ENCODE data around the gene MTERF4.

Gene MTERF4, protein sequence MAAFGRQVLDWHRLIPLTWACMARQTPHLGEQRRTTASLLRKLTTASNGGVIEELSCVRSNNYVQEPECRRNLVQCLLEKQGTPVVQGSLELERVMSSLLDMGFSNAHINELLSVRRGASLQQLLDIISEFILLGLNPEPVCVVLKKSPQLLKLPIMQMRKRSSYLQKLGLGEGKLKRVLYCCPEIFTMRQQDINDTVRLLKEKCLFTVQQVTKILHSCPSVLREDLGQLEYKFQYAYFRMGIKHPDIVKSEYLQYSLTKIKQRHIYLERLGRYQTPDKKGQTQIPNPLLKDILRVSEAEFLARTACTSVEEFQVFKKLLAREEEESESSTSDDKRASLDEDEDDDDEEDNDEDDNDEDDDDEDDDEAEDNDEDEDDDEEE

DNA sequence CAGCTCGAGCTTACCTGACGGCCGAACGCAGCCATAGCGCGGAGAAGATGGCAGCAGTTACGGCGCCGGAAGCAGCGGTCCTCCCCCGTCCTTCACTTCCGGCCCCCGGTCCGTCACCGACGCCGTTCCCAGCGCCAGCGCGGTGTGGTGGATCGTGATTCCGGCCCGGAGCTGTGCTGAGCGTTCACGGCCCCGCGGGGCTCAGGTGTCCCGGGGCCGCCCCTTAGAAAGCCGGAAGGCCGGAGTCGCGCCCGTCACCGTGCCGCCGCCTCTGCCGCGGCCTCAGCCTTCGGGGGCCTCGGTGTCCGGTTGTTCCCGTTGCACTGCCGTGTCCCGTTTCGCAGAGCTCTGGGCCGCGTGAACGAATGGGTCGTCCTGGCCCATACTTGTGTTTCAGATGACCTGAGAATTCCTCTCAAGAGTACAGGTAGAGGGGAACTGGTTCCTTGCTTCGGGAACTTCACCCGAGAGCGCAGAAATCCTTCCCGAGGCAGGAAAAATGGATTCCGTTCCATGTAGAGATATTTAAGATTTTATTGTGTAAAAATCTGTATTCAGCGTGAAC lies at the start of gene MTERF4:
Gene MTERF4 (minus strand): TSS at position 49 of the 565 bp plus-strand sequence. CDS start 14 bp downstream, at position 35.
- DNase-seq (ENCODE audit: low read depth in 1 of 2, low spot score in 1 of 2) = peak; percentile 74 to 81

GRCh38 chr2:241150660-241151530 lies 48.8 kb upstream of the MTERF4 start:
- DNase-seq (ENCODE audit: low read depth in 1 of 2, low spot score in 1 of 2) = no peak

DNA sequence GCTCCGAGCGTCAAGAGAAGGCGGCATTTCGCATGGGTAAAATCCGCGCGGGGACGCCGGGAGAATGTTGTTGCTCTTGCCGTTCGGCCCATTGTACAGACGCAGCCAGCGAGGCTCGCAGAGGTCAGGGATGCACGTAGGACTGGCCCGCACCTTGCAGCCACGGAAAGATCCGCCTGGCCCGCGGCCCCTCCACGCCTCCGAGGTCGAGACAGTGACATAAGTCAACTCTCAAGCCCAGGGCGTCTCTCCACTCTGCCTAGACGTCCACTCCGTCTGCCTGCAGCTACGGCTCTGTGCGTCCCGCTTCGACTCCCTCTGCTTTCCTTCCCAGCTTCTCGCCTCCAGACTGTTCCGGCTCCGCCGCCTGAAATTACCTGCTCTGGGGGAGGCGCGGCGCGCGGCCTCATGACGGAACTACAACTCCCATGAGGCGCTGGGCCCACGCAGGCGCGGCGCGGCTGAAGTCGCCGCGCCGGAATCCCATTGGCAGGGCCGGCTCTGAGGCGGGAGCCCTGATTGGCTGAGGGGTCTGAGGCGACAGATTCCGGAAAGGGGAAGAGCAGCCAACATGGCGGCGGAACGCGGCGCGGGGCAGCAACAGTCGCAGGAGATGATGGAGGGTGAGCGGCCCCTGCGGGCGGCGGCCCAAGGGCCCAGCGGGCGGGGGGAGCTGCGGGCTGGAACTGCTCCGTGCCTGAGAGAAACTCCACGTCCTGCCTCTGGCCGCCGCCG lies 48.0 kb upstream of the MTERF4 start, which contains the start of gene PPP1R7:
Gene PPP1R7 (plus strand): TSS at position 543 of the 735 bp plus-strand sequence. CDS start 29 bp downstream, at position 572.
- DNase-seq (ENCODE audit: low read depth in 1 of 2, low spot score in 1 of 2) = peak; percentile 91

DNA sequence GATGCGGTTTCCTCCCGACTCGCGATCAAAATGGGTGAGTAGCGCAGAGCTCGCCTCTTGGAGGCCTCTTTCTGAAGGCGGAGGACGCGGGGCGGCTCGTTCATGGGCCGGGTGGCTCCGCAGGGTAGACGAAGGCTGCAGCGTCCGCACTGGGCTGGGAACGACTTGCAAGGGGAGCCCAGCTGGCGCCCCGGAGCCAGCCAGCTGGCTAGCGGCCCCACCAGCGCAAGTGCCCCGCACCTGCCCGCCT lies 47.5 kb upstream of the MTERF4 start:
- no peak for DNase-seq (ENCODE audit: low read depth in 1 of 2, low spot score in 1 of 2)

- peak; percentile 77 to 79 for DNase-seq (ENCODE audit: low read depth in 1 of 2, low spot score in 1 of 2)
These were observed 47.0 kb upstream of the MTERF4 start, which contains the start of gene PASK for GRCh38 chr2:241148891-241149674. PASK (minus strand) TSS chr2:241149472; CDS start chr2:241143032, 6,440 bp downstream.

GRCh38 chr2:241148239-241148638 lies 46.2 kb upstream of the MTERF4 start:
- DNase-seq (ENCODE audit: low read depth in 1 of 2, low spot score in 1 of 2) = no peak

DNA sequence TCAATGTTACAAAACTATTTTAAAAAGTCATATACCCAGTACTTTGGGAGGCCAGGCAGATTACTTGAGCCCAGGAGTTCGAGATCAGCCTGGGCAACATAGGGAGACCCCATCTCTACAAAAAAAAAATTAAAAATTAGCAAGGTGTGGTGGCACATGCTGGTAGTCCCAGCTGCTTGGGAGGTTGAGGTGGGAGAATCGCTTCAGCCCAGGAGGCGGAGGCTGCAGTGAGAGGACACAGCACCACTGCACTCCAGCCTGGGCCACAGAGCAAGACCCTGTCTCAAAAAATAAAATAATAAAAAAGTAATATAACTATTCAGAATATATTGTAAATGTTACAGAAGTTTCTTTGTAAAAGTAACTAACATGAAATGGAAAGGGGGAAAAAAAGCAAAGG lies 45.2 kb upstream of the MTERF4 start:
- DNase-seq (ENCODE audit: low read depth in 1 of 2, low spot score in 1 of 2) = no peak

DNA sequence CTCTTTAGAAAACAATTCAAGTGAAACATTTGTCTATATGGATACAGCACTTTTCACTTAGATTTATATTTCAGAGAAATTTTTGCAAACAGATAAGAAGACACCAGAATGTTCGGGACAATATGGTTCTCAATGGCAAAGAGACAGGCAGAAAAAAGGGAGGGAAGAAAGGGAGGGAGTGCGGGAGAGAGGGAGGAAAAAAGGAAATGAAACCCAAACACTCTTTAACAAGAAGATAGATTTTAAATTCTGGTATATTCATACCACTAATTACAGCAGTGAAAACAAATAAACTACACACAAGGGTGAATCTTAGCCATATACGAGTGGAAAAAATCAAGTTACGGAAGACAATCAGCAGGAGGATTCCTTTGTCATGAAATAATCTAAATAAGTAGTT lies 44.2 kb upstream of the MTERF4 start:
- DNase-seq (ENCODE audit: low read depth in 1 of 2, low spot score in 1 of 2) = no peak

DNA sequence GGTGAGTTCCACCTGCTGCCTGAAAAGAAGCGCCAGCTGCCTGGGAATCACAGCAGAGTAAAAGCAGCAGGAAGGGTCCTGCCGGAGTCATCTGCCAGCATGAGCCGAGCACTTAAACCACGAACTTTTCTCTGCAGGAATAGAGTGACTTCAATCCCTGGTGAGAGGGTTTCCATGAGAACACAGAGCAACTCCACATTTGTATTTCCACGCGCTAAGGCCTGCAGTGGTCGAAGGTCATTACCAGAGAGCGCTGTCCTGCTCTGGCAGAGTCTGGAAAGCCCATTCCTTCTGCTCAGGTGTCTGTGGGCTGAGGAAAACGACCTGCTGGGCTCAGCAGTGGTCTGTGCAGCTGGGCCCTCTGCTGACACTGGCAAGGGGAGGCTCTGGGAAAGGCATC lies 40.5 kb upstream of the MTERF4 start:
- DNase-seq (ENCODE audit: low read depth in 1 of 2, low spot score in 1 of 2) = no peak

DNA sequence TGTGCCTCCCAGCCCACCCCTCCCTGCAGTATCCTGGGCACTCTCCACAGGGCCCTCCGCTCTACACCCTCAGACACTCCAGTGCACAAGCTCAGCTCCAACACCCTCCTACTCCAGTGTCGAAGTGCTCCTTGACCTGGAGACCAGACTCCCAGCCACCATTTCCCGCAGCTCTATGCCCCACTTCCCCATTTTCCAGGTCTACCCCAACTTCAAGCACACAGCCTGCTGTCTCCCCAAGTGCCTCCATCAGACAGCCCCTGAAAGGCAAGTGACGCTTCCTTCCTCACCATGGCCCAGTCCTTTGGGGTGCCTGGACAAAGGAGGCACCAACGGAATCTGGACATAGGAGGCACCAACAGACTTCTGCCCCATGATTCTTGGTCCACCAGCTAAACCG lies 40.0 kb upstream of the MTERF4 start:
- no peak for DNase-seq (ENCODE audit: low read depth in 1 of 2, low spot score in 1 of 2)

- no peak for DNase-seq (ENCODE audit: low read depth in 1 of 2, low spot score in 1 of 2)
These were observed 39.2 kb upstream of the MTERF4 start for GRCh38 chr2:241141214-241141770.

DNA sequence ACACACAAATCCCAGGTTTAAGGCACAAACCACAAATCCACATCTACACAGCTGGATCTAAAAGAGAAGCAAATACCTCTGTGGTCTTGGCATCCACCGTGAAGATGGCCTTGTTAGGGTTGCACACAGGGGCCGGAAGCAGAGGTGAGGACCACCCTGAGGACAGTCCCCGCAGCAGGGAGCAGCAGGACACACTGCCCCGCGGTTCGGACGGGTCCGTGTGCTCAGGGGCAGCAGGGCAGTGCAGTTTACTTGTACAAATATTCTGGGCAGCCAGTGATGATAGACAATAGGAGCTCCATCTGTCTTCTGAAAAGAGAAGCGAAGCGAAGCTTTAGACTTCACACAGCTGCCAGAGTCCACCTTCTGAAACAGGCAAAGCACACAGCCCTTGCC lies 38.4 kb upstream of the MTERF4 start:
- DNase-seq (ENCODE audit: low read depth in 1 of 2, low spot score in 1 of 2) = no peak

GRCh38 chr2:241139531-241140444 lies 37.7 kb upstream of the MTERF4 start:
- no peak for DNase-seq (ENCODE audit: low read depth in 1 of 2, low spot score in 1 of 2)

DNA sequence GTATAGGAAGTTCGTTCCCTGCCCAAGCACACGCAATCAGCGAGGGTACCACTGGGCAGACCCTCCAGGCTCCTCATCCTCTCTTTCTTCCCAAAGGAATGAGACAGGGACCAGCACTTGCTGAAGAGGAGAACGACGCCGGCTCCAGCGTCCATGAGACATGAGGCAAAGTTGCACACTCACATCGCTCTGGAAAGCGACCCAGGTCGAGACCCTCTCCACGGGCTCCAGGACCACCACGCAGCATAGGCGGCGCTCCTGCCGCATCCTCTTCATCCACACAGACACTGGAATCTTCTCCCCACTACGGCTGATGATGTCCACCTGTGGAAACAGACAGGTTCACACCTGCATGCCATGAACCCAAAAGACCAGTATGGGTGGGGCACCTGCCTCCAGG lies 36.4 kb upstream of the MTERF4 start:
- DNase-seq (ENCODE audit: low read depth in 1 of 2, low spot score in 1 of 2) = no peak

GRCh38 chr2:241137276-241138190 lies 35.4 kb upstream of the MTERF4 start:
- no peak for DNase-seq (ENCODE audit: low read depth in 1 of 2, low spot score in 1 of 2)

DNA sequence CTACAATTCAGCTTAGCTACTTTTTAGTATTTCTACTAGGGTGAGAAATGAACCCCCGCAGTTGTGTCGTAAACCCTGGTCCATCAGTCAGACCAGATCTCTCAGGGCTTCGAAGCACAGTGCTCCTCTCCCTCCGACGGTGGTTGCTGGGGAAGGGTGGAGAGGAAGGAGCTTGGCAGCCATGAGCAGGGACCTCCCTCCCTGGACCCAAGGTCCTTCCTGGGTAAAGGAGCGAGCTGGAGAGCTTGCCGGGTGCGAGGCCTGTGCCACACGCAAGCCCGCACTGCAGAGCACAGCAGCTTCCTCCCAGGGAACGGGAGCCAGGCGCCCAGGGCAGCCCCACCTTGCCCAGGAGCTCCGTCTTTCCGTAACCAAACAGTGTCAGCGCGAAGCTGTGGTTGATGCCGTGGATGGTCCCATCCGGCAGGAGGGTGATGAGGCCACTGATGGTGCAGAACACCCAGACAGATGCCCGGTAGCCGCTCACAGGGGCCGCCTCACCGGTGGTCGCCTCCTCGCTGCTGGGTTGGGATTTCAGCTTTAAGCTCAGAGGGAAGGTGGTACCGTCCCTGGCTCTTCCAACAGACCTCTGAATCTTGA lies 34.7 kb upstream of the MTERF4 start:
- no peak for DNase-seq (ENCODE audit: low read depth in 1 of 2, low spot score in 1 of 2)

DNA sequence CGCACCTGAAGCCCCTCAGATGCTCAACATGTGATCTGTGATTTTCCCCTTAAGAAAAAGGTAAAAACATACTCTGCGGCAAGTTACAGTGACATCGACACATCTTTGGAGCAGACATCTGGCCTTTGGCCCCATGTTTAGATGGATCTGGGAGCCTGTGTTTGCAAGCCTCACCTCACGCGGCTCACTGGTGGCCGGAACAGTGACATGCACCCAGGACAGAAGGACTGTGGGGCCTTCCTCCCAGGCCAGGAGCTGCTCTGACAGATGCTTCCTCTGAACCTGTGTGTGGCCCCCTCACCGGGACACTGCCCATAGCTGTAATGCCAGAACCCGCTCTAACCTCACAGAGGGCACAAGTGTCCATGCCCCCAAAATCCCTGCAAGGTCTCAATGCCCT lies 34.1 kb upstream of the MTERF4 start:
- no peak for DNase-seq (ENCODE audit: low read depth in 1 of 2, low spot score in 1 of 2)

DNA sequence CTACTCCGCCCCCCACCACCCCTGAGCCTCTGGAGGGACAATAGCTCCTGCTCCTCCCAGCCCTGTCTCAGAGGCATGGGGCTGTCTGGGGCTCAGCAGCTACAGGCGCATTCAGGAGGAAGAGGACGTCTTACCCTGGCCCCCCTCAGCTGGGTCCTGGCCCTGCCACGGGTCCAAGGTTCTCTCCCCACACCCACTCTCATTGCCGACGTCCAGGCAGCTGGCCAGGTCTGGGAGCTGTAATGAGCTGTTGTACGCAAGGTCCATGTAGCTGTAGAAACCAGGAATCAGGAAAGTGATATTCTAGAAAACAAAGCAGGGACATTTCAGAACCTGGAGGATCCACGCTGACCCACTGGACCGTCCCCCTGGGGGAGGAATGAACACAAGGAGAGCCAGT lies 33.6 kb upstream of the MTERF4 start:
- DNase-seq (ENCODE audit: low read depth in 1 of 2, low spot score in 1 of 2) = no peak

All from stimulated activated CD4-positive, alpha-beta T cell treated with anti-CD3 and anti-CD28 coated beads, Interleukin-15, amount 100 ng/mL, for 1 hour (primary cell).